ENCODE measurements around the gene EPAS1. TPM values are rescaled to one million over a fixed set of nuclear protein-coding genes. Genes with fewer than 3 reads are reported as not detected.

EPAS1 gene
- total RNA-seq, 2 experiments from 2014 or later, result 4.2 to 5.4 TPM

GRCh38 chr2:46317094-46317486, 19.9 kb downstream of the EPAS1 start:
- Mint-ChIP-seq H3K36me3 (ENCODE audit: low read depth) (no peaks in the 10 kb centered on the region), H3K27ac (no peak overlapping the region), H3K9me3 (no peaks in the 10 kb centered on the region), H3K4me1 (ENCODE audit: low read depth) (peaks cover 11% of the 10 kb centered on the region), H3K27me3 (no peaks in the 10 kb centered on the region), H3K4me3 (no peak overlapping the region)
- DNase-seq, result no peak
- Histone ChIP-seq H3K27ac (ENCODE audit: low read depth in 1 of 2, low read length in 2 of 2) (no peak overlapping the region), H3K9me3 (ENCODE audit: control insufficient read depth in 1 of 2, insufficient read depth in 1 of 2, low read length in 2 of 2) (no peaks in the 10 kb centered on the region), H3K27me3 (ENCODE audit: control insufficient read depth in 1 of 2, insufficient read depth in 2 of 2, low read length in 2 of 2) (no peaks in the 10 kb centered on the region), H3K4me1 (ENCODE audit: insufficient read depth, low read length) (peaks cover 5% of the 10 kb centered on the region), H3K36me3 (ENCODE audit: insufficient read depth, low read length) (no peaks in the 10 kb centered on the region), H3K4me3 (ENCODE audit: low read length) (no peak overlapping the region)
- intact Hi-C loops (cut with DNase I, micrococcal nuclease), result no loop called here
- POLR2A ChIA-PET, result no interaction called here
- no peak for TF ChIP-seq CTCF (IDR thresholded peaks at IDR 0.05)
- no peak for ATAC-seq (ENCODE audit: poor library complexity)
- CTCF ChIA-PET, result interaction anchor here (0.6 kb wide), 1 partner anchor 194 kb away, joined by 3 read pairs; no protein-coding TSS in a partner anchor

- no peak for DNase-seq
- Histone ChIP-seq H3K27me3 (ENCODE audit: control insufficient read depth in 1 of 2, insufficient read depth in 2 of 2, low read length in 2 of 2) (no peaks in the 10 kb centered on the region), H3K4me3 (ENCODE audit: low read length) (no peak overlapping the region), H3K9me3 (ENCODE audit: control insufficient read depth in 1 of 2, insufficient read depth in 1 of 2, low read length in 2 of 2) (no peaks in the 10 kb centered on the region), H3K27ac (ENCODE audit: low read depth in 1 of 2, low read length in 2 of 2) (no peak overlapping the region), H3K4me1 (ENCODE audit: insufficient read depth, low read length) (peaks cover 5% of the 10 kb centered on the region), H3K36me3 (ENCODE audit: insufficient read depth, low read length) (no peaks in the 10 kb centered on the region)
- H3K27me3 Mint-ChIP-seq, result no peaks in the 10 kb centered on the region
- no peak overlapping the region for H3K27ac Mint-ChIP-seq
- H3K4me3 Mint-ChIP-seq, result no peak overlapping the region
- H3K36me3 Mint-ChIP-seq (ENCODE audit: low read depth), result no peaks in the 10 kb centered on the region
- no peaks in the 10 kb centered on the region for H3K9me3 Mint-ChIP-seq
- no peak for TF ChIP-seq CTCF (IDR thresholded peaks at IDR 0.05)
- H3K4me1 Mint-ChIP-seq (ENCODE audit: low read depth), result peaks cover 11% of the 10 kb centered on the region
- ChIA-PET CTCF (interaction anchor here (1.1 to 1.6 kb wide), 2 partner anchors 9 to 12 kb away, joined by 3 read pairs; no protein-coding TSS in a partner anchor), POLR2A (no interaction called here)
- ATAC-seq (ENCODE audit: poor library complexity), result no peak
- intact Hi-C loops (cut with DNase I, micrococcal nuclease), result no loop called here
Observed at GRCh38 chr2:46318579-46319460, 21.6 kb downstream of the EPAS1 start.

GRCh38 chr2:46319711-46320110, 22.5 kb downstream of the EPAS1 start:
- Mint-ChIP-seq H3K4me3 (no peak overlapping the region), H3K4me1 (ENCODE audit: low read depth) (peaks cover 11% of the 10 kb centered on the region), H3K9me3 (no peaks in the 10 kb centered on the region), H3K27ac (no peak overlapping the region), H3K36me3 (ENCODE audit: low read depth) (no peaks in the 10 kb centered on the region), H3K27me3 (no peaks in the 10 kb centered on the region)
- ChIA-PET CTCF (no interaction called here), POLR2A (no interaction called here)
- no peak overlapping the region for H3K4me3 ChIP-seq (ENCODE audit: low read length)
- no peak for DNase-seq
- H3K9me3 ChIP-seq (ENCODE audit: control insufficient read depth in 1 of 2, insufficient read depth in 1 of 2, low read length in 2 of 2), result no peaks in the 10 kb centered on the region
- peaks cover 5% of the 10 kb centered on the region for H3K4me1 ChIP-seq (ENCODE audit: insufficient read depth, low read length)
- no peaks in the 10 kb centered on the region for H3K27me3 ChIP-seq (ENCODE audit: control insufficient read depth in 1 of 2, insufficient read depth in 2 of 2, low read length in 2 of 2)
- no peak for ATAC-seq (ENCODE audit: poor library complexity)
- H3K36me3 ChIP-seq (ENCODE audit: insufficient read depth, low read length), result no peaks in the 10 kb centered on the region
- no peak overlapping the region for H3K27ac ChIP-seq (ENCODE audit: low read depth in 1 of 2, low read length in 2 of 2)
- TF ChIP-seq CTCF (IDR thresholded peaks at IDR 0.05), result no peak
- intact Hi-C loops (cut with DNase I, micrococcal nuclease), result no loop called here

All from CD4-positive, alpha-beta T cell (primary cell).